Type B pancreatic cell (in vitro differentiated cells): ENCODE results near the gene AGER. TPM values are rescaled to one million over a fixed set of nuclear protein-coding genes. Genes with fewer than 3 reads are reported as not detected.

Experiments used
- DNase-seq: peaks from one replicate; pipeline ENCODE4 v3.0.0; 2021; ENCODE audit warnings: mixed read lengths; ENCODE audit not compliant: unreplicated experiment; ENCODE audit errors: extremely low spot score
- H3K27ac Mint-ChIP-seq: 2 replicates; pipeline ENCODE4 v1.8.0; 2021; ENCODE audit warnings: mild to moderate bottlenecking, mixed read lengths
- H3K27me3 Mint-ChIP-seq: 2 replicates; pipeline ENCODE4 v1.8.0; 2021; ENCODE audit warnings: mixed read lengths
- H3K36me3 Mint-ChIP-seq: 2 replicates; pipeline ENCODE4 v1.8.0; 2021; ENCODE audit warnings: mixed read lengths
- H3K4me1 Mint-ChIP-seq: one replicate; pipeline ENCODE4 v1.8.0; 2021; ENCODE audit warnings: mixed read lengths; ENCODE audit not compliant: unreplicated experiment
- H3K4me3 Mint-ChIP-seq: 2 replicates; pipeline ENCODE4 v1.8.0; 2021; ENCODE audit warnings: mild to moderate bottlenecking, mixed read lengths
- H3K9me3 Mint-ChIP-seq: 2 replicates; pipeline ENCODE4 v1.8.0; 2021; ENCODE audit warnings: mixed read lengths
- CTCF ChIP-seq: fragments of 200-600 bp; sonication (generic); conservative IDR thresholded peaks from 2 replicates; pipeline ENCODE4 v1.5.0; 2021; ENCODE audit warnings: antibody characterized with exemption, mild to moderate bottlenecking
- microRNA-seq: library from miRNA; unstranded; fragments of <30 nt; microRNA quantifications from one replicate; pipeline ENCODE4, GENCODE V29; 2020
- total RNA-seq: library from RNA; stranded (reverse); gene quantifications from 2 replicates; pipeline ENCODE4 v1.2.1, GENCODE V29; 2021; ENCODE audit warnings: low replicate concordance

Gene AGER
- total RNA-seq, 1 donor from 2014 or later: 16.9 TPM

GRCh38 chr6:32139590-32139989 lies 44.5 kb downstream of the AGER start:
- TF ChIP-seq CTCF: no peak
- no peak overlapping the region for H3K4me3 Mint-ChIP-seq
- no peak for DNase-seq
- peaks cover 8% of the 10 kb centered on the region for H3K27me3 Mint-ChIP-seq
- H3K36me3 Mint-ChIP-seq: no peaks in the 10 kb centered on the region
- H3K9me3 Mint-ChIP-seq: no peaks in the 10 kb centered on the region
- no peak overlapping the region for H3K27ac Mint-ChIP-seq
- H3K4me1 Mint-ChIP-seq: no peaks in the 10 kb centered on the region

- Mint-ChIP-seq H3K36me3 (no peaks in the 10 kb centered on the region), H3K4me3 (no peak overlapping the region), H3K4me1 (no peaks in the 10 kb centered on the region), H3K27ac (no peak overlapping the region), H3K9me3 (no peaks in the 10 kb centered on the region), H3K27me3 (peaks cover 13% of the 10 kb centered on the region)
- TF ChIP-seq CTCF: no peak
- no peak for DNase-seq
Observed at GRCh38 chr6:32137454-32137853, 46.6 kb downstream of the AGER start.

GRCh38 chr6:32133786-32134185 lies 50.3 kb downstream of the AGER start:
- peaks cover 14% of the 10 kb centered on the region for H3K4me1 Mint-ChIP-seq
- peaks cover 3% of the 10 kb centered on the region for H3K9me3 Mint-ChIP-seq
- no peak for TF ChIP-seq CTCF
- no peak overlapping the region for H3K4me3 Mint-ChIP-seq
- peaks cover 16% of the 10 kb centered on the region for H3K27me3 Mint-ChIP-seq
- no peak for DNase-seq
- H3K36me3 Mint-ChIP-seq: no peaks in the 10 kb centered on the region
- H3K27ac Mint-ChIP-seq: no peak overlapping the region

GRCh38 chr6:32132110-32132509 lies 51.9 kb downstream of the AGER start:
- Mint-ChIP-seq H3K27me3 (peaks cover 16% of the 10 kb centered on the region), H3K4me1 (peaks cover 27% of the 10 kb centered on the region), H3K4me3 (peak overlapping the region; percentile 76), H3K9me3 (peaks cover 3% of the 10 kb centered on the region), H3K27ac (peak overlapping the region; percentile 81), H3K36me3 (no peaks in the 10 kb centered on the region)
- TF ChIP-seq CTCF: no peak
- DNase-seq: no peak

- Mint-ChIP-seq H3K27ac (peak overlapping the region; percentile 33), H3K4me1 (peaks cover 32% of the 10 kb centered on the region), H3K36me3 (no peaks in the 10 kb centered on the region), H3K9me3 (peaks cover 3% of the 10 kb centered on the region), H3K27me3 (peaks cover 16% of the 10 kb centered on the region), H3K4me3 (peak overlapping the region; percentile 74)
- no peak for TF ChIP-seq CTCF
- DNase-seq: no peak
Observed at GRCh38 chr6:32131439-32131948, 52.6 kb downstream of the AGER start.

Small RNA genes lying within 50 kb of the gene (microRNA-seq; reads per million reads assigned to microRNA genes)
- gene MIR6721: 2.5 reads per million
- gene MIR6833: not detected

Other genes starting within 250 kb of the AGER start
- gene CFB, start 238.2 kb downstream of the AGER start, total RNA-seq: 7.8 and 13.6 TPM in 2 replicates
- 63.9 and 73.0 TPM in 2 replicates for gene NELFE, start 225.3 kb downstream of the AGER start, total RNA-seq
- 84.2 and 100 TPM in 2 replicates for gene SKIC2, start 225.1 kb downstream of the AGER start, total RNA-seq
- 24.2 and 28.9 TPM in 2 replicates for gene DXO, start 212.1 kb downstream of the AGER start, total RNA-seq
- 5.2 and 9.7 TPM in 2 replicates for gene C4A, start 202.2 kb downstream of the AGER start, total RNA-seq
- 5.3 and 9.2 TPM in 2 replicates for gene C4B, start 169.5 kb downstream of the AGER start, total RNA-seq
- 0.14 and 0.68 TPM in 2 replicates for gene CYP21A2, start 145.8 kb downstream of the AGER start, total RNA-seq
- 20.8 and 22.2 TPM in 2 replicates for gene TNXB, start 74.9 kb downstream of the AGER start, total RNA-seq
- gene ATF6B, start 56.0 kb downstream of the AGER start, total RNA-seq: 95.8 and 99.3 TPM in 2 replicates
- gene FKBPL, start 54.0 kb downstream of the AGER start, total RNA-seq: 8.4 and 10.1 TPM in 2 replicates
- 1.00 and 2.7 TPM in 2 replicates for gene PRRT1, start 32.3 kb downstream of the AGER start, total RNA-seq
- 44.1 and 46.9 TPM in 2 replicates for gene PPT2, start 30.1 kb downstream of the AGER start, total RNA-seq
- gene EGFL8, start 19.7 kb downstream of the AGER start, total RNA-seq: 27.1 and 35.8 TPM in 2 replicates
- 64.1 and 76.3 TPM in 2 replicates for gene AGPAT1, start 8.2 kb downstream of the AGER start, total RNA-seq
- 49.4 and 69.2 TPM in 2 replicates for gene RNF5, start 5.8 kb downstream of the AGER start, total RNA-seq
- gene PBX2, start 5.9 kb upstream of the AGER start, total RNA-seq: 137 and 166 TPM in 2 replicates
- gene GPSM3, start 8.4 kb upstream of the AGER start, total RNA-seq: 0.48 and 3.3 TPM in 2 replicates
- gene NOTCH4, start 39.8 kb upstream of the AGER start, total RNA-seq: 1.5 and 1.9 TPM in 2 replicates
- not detected in 2 replicates for gene TSBP1, start 187.7 kb upstream of the AGER start, total RNA-seq
- not detected in 2 replicates for gene BTNL2, start 222.9 kb upstream of the AGER start, total RNA-seq